GM18499 (cell line): Measurements from ENCODE around the gene TBL1X.

Experiments
- ATAC-seq: cut with Tn5 transposase; IDR thresholded peaks from one replicate; pipeline ENCODE4 v1.9.1; 2021; ENCODE audit warnings: moderate number of reproducible peaks; ENCODE audit not compliant: insufficient read depth, unreplicated experiment

TBL1X gene

DNA sequence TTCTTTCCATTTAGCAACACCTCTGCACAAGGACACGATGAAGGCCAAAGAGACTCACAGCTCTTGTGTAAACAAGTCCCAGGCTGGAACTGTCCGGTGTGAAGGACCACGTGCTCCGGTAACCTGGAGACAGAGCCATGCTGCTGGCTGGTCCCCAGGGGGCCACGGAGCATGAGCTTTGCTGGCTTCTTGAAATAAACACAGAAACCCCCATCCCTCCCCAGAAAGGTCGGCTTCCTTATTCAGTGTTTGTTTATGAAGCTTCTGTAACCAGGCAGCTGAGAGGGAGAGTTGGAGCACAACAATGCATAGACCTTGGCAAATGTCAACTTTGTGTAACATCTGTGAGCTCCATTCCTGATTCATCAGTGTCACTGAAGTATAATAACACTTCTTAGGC, 191.4 kb downstream of the TBL1X start:
- ATAC-seq = no peak

- ATAC-seq = no peak
These were observed 192.0 kb downstream of the TBL1X start for GRCh38 chrX:9656871-9657270.

- no peak for ATAC-seq
These were observed 192.9 kb downstream of the TBL1X start for GRCh38 chrX:9657590-9658256.

- no peak for ATAC-seq
These were observed 193.6 kb downstream of the TBL1X start for GRCh38 chrX:9658409-9658808.

- ATAC-seq = no peak
These were observed 194.8 kb downstream of the TBL1X start for GRCh38 chrX:9659571-9660195.

DNA sequence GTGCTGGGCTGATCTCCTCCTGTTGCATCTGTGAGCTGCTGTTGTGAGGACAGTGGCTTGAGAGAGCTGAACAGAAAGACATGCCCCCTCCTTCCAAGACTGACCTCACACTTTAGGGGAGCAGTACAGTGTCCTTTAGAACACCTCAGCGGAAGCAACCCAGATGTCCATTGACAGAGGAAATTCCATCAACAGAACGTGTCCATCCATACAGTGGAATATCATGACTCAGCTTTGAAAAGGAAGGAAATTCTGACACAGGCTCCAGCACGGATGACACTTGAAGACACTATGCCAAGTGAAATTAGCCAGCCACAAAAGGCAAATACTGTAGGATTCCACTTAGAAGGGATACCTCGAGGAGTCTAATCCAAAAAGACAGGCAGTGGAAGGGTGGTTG, 197.3 kb downstream of the TBL1X start:
- ATAC-seq = no peak

DNA sequence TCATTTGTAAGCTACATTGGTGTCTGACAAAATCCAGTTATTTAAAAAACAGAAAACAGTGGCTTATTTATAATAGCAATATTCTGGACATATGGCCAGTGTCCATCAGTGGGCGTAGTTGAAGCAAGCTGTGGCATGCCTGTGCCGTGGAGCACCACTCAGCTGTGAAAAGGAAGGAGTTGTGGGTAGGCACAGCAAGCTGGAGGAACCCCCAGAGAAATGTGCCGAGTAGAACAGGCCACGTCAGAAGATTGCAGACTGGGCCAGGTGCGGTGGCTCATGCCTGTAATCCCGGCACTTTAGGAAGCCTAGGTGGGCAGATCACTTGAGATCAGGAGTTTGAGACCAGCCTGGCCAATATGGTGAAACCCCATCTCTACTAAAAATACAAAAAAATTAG, 198.4 kb downstream of the TBL1X start:
- no peak for ATAC-seq

- ATAC-seq = no peak
These were observed 199.4 kb downstream of the TBL1X start for GRCh38 chrX:9664224-9664623.

- ATAC-seq = no peak
These were observed 200.3 kb downstream of the TBL1X start for GRCh38 chrX:9665113-9665512.

DNA sequence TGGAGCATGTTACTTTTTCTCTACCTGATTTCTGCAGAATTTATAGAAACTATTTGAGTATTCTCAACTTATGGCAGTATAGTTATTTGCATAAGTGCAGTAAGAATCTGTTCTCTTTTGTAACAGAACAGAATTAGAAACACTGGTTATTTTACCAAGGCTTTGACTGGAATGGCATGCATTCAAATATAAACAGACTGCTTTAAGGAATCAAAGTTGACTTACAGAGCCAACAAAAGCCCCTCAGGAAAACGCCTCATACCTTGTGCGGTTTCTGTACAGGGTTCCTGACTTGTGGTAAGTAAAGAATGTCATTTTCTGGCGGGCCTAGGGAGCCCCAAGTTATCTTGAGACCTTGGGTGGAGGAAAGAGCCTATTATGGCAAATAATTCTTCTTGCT, 203.7 kb downstream of the TBL1X start:
- no peak for ATAC-seq

DNA sequence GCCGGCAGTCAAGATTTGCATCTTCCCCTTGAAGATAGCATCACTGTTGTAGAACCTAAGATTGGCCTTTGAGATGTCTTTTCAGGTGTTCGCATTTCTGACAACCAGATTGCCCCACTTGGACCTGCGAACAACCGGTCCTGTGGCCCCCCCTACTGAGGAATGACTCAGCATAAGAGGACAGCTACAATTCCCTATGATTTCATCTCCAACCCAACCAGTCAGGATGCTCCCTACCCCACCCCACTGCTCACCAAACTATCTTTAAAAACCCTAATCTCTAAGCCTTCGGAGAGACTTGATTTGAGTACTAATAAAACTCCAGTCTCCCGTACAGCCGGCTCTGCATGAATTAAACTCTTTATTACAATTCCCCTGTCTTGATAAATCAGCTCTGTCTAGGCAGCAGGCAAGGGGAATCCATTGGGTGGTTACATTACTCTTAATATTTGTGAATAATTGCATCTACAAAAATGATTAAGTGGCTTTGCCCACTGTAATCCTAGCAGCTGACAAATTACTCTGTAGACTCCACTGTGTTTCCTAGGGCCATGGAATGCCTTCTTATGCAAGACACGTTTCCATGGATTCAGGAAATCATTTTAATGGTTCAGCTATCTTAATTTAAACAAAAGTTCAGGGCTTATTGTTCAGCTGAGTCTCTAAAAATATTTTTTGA, 205.4 kb downstream of the TBL1X start:
- no peak for ATAC-seq

DNA sequence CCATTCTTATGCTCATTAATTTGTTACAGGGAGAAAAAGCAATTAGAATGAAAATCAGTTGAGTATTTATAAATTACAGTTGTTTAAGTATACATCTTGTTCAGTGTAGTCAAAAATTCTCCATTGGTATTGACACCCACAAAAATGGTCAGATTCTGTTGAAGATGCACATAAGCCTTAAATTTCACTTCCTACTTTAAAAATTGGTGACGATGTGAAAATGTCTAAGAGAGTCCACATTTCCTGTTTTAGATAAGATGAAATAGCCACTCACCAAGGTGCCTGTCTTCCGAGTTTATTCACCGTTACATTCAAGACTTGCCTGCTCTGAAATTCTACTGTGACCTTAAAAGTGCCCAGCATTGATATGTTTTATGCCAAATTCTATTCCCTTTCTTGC, 207.1 kb downstream of the TBL1X start:
- ATAC-seq = no peak

- no peak for ATAC-seq
These were observed 211.4 kb downstream of the TBL1X start for GRCh38 chrX:9676306-9676705.

GRCh38 chrX:9676738-9677097, 211.9 kb downstream of the TBL1X start:
- ATAC-seq = no peak

DNA sequence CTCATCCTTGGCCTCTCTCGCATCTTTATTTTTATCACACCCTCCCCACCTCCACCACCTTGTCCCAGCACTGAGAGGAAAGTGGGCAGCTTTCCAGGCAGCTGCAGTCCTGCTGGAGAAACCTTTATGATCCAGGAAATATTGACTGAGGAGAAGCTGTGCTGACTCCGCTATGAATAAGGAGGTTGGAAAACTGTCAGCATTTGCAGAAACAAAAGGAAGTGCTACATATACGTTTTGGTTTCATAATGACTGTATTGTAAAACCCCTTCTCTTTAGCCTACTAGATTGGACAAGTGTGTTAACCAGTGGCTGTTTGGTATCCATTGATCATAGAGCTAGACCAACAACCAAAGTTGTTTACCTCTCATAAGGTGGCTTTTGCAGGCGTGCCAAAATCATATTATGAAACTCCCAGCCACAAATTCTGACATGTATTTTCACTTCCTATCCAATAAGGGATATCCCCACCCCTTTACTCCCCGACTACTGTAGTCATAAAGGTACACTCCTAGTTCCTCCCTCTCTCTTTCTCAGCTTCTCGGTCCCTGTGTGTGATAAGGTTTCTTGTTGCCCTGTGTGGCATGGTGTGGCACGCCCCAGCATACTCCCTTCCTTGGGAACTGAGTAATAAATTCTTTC, 212.4 kb downstream of the TBL1X start:
- ATAC-seq = peak; percentile 99

- ATAC-seq = no peak
These were observed 213.5 kb downstream of the TBL1X start for GRCh38 chrX:9678215-9678965.

GRCh38 chrX:9681011-9681410, 216.2 kb downstream of the TBL1X start:
- no peak for ATAC-seq

DNA sequence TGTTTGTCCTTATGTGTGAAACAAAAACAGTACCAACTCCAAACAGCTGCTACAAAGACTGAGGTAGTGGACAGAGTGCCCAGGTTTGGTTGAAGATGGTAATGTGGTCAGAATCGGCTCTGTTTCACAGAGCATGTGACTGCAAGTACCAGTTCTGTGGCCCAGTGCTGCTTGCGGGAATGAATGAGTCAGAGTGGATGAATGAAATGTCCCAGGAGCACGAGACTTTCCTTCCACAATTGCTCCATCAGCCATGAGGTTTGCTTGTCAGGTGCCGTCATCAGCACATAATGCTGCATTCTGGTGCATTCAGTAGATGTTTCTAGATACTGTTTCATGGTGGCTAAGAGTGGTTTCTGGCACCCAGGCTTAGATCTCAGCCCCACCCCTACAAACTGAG, 216.6 kb downstream of the TBL1X start:
- no peak for ATAC-seq

- no peak for ATAC-seq
These were observed 217.6 kb downstream of the TBL1X start for GRCh38 chrX:9682456-9682855.

- ATAC-seq = no peak
These were observed 218.0 kb downstream of the TBL1X start for GRCh38 chrX:9682861-9683260.

DNA sequence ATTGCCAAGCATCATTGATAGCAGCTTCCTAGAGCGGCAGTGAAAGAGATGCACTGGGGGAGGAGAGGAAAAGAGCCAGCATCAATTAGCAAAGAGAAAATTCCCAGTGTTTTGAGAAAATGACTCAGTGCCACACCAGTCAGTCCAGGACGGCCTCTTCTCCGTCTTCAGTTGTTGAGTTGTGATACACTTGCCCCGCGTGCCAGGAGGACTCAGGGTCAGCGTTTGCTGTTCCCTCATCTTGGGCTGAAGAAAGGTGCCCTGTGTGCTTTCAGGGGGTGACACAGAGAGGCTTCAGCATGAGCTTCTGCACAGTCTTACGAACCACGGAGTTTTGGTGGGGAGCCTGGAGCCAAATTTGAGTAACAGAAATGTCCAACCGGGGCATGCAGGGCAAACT, 218.5 kb downstream of the TBL1X start:
- no peak for ATAC-seq
